Head of caudate nucleus (tissue), 42 donors: ENCODE data around the gene AUNIP.

Experiments used
- DNase-seq, 42 donors: peaks; one replicate each; pipeline versions ENCODE4 v3.0.0 to v3.0.0-alpha.2; 2020 to 2021; ENCODE audit warnings: mixed read lengths in 7 of 42
- intact Hi-C: fragments of 100-400 bp; cut with DNase I; formaldehyde crosslinking; loops from one replicate; pipeline ENCODE4 v1.15.0; 2022

AUNIP gene

DNA sequence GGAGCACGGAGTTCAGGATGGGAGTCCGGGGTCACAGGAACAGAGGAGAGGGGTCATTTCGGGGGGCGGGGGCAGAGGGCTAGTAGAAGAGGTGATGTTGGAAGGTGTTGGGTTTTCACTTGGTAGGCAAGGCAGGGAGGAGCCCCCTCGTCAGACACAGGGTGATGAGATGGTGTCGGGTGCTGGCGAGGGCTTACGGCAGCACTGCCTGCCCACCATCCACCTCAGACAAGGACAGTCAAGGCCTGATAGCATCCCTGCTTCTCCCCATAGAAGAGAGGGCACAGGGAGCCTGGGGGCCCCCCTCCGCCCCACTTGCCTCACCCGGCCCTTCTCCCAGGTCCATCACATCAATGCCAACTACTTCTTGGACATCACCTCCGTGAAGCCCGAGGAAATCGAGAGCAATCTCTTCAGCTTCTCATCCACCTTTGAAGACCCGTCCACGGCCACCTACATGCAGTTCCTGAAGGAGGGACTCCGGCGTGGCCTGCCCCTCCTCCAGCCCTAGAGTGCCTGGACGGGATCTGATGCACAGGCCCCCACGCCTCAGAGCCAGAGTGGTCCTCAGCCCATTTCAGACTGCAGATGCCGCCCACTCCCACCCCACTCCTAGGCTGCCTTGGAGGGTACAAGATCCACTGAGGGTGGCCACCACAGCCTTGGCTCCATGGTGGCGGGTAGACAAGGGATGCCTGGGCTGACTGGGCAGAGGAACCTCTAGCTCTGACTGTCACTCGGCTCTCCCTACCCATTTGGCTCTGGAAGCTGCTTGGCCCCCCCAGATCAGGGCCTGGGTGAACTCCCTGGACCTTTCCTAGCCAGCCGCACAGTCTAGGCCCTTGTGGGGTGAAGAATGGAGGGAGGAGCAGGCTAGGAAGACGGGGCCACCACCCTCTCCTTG lies 43.8 kb downstream of the AUNIP start:
- DNase-seq, result no peak
- intact Hi-C loops, result loop anchor here (10.0 kb wide), 2 partner anchors 291 to 571 kb away; partner anchors contain the start of gene RSRP1

DNA sequence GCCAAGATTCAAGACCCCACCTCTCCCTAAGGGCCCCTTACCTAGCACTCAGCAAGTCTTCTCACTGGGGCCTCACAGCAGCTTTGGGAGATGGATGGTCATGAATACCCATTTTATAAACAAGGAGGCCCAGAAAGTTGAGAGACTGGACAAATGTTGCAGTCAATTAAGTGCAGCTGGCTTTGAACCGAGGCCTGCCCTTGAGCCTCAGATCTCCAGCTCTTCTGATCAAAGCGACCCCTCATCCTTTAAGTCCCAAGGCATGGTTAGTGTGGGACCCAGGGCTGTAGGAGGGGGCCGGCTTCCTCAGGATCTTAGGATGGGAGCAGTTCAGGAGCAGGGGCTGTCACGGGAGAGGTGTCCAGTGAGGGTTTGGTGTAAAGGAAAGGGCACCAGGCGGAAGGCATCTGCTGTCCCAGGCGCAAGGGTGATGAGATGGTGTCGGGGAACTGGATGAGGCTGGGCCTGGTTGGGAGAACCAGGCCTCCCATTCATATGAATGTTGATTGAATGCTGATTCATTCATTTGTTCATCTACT lies 44.6 kb downstream of the AUNIP start:
- peak in 1 of 42 donors; percentile 2 for DNase-seq
- intact Hi-C loops, result loop anchor here (10.0 kb wide), 2 partner anchors 290 to 570 kb away; partner anchors contain the start of gene RSRP1

DNA sequence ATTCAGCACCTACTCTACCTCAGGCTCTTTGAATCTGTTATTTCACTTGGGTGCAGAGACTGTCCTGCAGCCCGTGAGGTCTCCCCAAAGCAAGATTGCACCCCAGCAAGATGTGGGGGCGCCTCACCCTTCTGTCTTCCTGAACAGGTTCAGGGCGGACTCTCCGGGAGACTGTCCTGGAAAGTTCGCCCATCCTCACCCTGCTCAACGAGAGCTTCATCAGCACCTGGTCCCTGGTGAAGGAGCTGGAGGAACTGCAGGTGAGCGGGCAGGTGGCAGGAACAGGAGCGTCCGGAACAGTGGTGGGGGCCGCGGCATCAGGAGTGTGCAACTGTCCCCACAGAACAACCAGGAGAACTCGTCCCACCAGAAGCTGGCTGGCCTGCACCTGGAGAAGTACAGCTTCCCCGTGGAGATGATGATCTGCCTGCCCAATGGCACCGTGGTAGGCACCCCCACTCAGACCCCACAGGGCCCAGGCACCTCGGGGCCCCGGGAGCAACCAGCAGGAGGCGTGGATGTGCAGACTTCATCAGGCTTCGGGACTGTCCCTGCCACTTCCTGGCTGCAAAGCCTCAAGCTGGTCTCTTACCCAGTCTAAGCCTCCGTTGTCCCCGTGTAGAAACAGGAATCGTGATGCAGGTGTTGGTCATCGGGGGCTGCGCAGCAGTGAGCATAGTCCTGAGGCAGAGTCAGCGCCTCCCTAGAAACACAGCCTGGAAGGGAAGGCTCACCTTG lies 45.4 kb downstream of the AUNIP start:
- DNase-seq, result no peak
- intact Hi-C loops, result loop anchor here (10.0 kb wide), 2 partner anchors 289 to 569 kb away; partner anchors contain the start of gene RSRP1

DNA sequence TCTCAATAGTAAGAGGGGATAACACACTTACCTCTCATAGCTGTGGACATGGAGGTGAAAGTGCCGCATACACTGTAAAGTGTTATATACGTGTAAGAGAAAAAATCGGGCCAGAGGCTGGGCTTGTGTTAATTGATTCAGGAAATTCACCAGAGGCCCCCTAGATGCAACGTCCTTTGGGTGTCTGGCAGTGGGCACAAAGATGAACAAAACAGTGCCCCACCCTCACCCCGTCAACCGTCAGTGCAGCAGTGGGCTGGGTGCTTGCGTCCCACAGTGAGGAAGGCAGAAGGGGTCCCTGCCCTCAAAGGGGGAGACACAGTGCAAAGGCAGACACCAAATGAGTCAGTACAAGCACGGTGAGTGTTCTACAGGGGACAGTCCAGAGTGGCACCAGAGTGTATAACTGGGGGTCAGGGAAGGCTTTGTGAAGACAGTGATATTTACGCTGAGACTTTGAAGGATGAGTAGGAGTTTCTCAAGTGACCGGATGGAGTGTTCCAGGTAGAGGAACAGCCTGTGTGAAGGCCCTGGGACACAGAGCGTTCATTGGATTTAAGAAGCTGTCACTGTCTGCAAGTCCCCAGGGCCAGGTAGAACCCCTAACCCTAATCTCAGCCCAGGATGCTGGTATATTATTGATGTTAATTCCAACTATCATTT lies 46.1 kb downstream of the AUNIP start:
- intact Hi-C loops, result loop anchor here (10.0 kb wide), 2 partner anchors 288 to 568 kb away; partner anchors contain the start of gene RSRP1
- DNase-seq, result no peak

DNA sequence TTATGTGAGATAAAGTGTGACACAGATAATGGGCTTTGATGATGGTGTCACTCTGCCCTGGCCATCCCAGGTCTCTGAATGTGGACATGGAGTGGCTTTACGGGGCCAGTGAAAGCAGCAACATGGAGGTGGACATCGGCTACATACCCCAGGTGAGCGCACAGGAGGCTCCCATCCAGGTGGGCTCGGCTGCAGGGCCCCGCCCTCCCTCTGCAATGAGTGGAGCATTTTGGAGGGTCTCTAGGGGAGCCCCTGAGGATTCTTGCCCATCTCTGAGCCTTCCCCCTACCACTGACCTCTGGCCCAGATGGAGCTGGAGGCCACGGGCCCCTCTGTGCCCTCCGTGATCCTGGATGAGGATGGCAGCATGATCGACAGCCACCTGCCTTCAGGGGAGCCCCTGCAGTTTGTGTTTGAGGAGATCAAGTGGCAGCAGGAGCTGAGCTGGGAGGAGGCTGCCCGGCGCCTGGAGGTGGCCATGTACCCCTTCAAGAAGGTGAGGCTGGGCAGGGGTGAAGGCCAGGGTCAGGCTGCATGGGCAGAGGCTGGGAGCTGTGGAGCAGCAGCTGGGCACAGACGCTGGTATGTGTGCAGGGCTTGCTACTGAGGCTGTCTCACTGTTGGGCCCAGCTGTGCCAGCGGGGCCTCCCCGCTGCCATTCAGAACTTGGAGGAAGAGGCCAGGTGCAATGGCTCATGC lies 47.7 kb downstream of the AUNIP start:
- DNase-seq, result peak in 1 of 42 donors; percentile 16
- intact Hi-C loops, result loop anchor here (10.0 kb wide), 2 partner anchors 287 to 567 kb away; partner anchors contain the start of gene RSRP1

DNA sequence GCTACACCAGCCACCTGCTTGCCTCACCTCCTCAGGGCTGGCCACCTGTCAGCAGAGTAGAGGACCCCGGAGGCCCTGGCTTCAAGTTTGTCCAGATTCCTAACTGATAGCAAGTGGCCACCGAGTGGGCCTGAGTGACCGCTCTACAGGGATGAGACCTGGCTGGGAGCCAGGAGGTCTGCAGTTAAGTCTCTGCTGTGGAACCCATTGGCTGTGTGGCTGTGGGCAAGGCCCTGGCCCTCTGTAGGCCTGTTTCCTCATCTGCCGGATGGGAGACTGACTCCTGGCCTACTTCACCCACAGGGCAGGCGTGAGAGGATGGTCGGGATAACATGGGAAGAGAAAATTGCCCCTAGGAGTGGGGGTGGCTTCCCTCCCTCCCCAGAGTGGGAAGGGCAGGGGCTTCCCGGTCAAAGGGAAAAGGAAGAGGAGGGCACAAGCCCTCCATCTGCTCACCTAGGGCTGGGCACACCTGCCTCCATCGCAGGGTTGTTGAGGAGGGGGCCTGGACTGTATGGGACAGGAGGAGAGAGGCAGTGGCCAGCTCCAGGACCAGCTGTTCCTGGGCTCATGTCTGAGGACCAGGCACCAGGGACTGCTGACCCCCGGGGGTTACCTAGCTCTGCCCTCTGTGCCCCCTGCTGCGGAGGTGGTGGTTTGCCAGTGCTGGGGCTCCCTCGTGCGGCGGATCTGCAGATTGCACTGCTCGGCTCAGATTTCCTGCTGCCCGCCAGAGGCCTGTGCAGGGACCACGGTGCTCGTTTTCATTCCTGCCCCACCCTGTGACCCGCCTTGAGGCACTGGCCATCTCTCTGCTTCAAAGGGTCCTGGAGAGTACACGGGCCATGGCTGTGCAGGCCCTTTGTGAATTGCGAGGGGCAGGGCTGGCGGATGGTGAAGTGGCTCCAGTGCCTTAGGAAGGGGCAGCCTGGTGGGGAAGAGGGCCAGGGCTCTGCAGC lies 48.6 kb downstream of the AUNIP start:
- DNase-seq, result peak; percentile 67 to 93 (median 83)

DNA sequence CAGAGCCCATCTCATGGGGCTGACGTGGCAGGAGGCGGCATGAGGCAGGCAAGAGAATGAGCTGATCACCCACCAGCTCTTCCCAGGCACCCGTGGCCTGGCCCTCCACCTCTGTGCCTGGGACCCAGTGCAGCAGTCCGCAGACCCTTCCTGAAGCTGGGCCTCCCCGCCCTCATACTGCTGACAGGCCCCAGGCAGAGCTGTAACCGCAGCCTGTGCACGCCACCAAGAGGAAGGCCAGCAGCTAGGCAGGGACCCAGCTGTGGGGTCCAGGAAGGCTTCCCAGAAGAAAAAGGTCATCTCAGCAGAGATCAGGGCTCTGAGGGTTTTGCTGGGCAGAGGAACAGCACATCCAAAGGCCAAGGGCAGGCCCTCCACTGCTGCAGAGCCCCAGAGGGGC lies 49.3 kb downstream of the AUNIP start:
- intact Hi-C loops, result loop anchor here (10.0 kb wide), 2 partner anchors 285 to 565 kb away; partner anchors contain the start of gene RSRP1
- DNase-seq, result no peak

More for the DNA sequence above, 48.6 kb downstream of the AUNIP start:
- intact Hi-C loops, result loop anchor here (10.0 kb wide), 2 partner anchors 286 to 566 kb away; partner anchors contain the start of gene RSRP1

DNA sequence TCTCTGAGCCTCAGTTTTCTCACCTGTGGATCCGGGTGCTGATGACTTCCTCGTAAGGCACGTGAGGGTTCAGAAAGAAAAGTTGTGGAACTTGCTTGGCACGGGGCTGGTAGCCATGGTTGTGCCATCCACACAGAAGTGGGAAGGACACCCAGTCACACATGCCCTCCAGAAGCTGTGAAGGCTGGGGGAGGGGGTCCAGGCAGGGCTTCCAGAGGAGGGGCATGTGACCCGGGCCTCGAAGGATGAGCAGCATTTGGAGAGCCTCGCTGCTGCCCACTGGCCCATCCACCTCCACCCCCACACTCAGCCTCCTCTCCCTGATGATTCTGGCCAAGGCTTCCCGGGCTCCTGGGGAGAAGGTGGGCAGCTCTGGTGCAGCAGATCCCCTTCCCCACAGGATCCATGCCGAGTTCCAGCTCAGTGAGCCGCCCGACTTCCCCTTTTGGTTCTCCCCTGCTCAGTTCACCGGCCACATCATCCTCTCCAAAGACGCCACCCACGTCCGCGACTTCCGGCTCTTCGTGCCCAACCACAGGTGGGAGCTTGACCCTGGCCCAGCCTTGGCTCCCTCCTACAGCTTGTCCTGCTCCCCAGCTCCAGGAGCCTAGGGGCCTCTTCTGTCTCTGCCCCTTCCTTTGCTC lies 49.9 kb downstream of the AUNIP start:
- no peak for DNase-seq
- intact Hi-C loops, result no loop called here

DNA sequence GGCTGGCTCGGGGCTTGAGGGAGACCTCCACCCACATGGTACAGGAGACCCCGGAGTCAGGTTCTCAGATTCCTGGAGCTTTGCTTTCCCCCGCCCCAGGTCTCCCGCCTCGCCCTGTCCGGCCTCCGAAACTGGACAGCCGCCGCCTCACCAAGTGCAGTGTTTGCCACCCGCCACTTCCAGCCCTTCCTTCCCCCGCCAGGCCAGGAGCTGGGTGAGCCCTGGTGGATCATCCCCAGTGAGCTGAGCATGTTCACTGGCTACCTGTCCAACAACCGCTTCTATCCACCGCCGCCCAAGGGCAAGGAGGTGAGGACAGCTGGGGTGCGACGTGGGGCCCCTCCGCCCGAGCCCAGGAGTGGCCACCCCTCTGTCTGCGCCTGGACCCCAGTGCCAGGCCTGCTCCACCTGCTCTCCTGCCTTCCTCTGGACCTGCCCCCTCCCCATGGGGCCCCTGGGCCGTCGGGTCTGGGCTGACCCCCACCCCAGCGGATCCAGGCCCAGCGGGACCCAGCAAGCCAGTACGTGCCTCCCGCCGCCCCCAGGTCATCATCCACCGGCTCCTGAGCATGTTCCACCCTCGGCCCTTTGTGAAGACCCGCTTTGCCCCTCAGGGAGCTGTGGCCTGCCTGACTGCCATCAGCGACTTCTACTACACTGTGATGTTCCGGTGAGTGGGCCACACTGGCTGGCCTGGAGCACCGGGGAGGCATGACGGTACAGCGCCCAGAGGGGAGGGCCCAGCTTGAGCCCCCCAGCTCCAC lies 50.6 kb downstream of the AUNIP start:
- DNase-seq, result peak in 1 of 42 donors; percentile 9

DNA sequence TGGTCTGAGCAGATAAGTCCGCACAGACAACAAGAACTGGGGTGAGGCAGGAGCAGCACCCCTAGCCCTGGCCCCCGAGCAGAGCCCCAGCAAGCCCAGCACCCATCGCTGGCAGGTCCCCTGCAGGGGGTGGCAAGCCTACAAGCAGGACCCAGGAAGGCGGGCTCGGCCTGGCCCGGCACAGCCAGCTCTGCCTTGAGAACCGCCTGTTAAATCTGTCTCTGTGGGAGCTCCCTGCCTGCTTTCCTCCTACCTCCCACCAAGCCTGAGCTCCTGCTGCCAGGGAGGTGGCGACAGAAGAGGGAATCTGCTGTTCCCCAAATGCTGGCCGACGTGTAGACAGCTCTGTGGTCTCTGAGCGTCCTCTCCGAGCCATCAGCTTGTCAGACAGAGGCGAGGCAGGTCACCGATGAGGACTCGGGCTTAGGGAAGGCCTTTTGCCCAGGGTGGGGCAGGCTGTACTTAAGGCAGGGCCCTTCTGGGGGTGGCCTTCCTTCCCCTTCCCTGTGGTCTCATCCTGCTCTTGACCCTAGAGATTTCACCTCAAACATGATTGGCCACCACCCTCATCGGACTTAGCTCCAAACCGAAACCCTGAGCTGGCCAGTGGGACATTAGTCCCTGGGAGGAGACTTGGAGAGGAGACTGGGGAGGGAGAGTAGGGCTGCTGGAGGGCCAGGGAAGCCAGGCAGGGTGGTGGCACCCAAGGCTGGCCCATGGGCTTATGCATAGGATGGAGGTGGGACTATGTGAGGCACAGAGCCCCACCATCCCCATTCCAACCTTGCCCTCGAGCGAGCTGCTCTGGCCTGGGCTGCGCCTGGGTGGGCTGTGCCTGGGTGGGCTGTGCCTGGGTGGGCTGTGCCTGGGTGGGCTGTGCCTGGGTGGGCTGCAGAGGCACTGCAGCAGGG lies 51.5 kb downstream of the AUNIP start:
- DNase-seq, result peak in 24 of 42 donors; percentile 19 to 83 (median 51)
- intact Hi-C loops, result no loop called here

More for the DNA sequence above, 50.6 kb downstream of the AUNIP start:
- intact Hi-C loops, result no loop called here

DNA sequence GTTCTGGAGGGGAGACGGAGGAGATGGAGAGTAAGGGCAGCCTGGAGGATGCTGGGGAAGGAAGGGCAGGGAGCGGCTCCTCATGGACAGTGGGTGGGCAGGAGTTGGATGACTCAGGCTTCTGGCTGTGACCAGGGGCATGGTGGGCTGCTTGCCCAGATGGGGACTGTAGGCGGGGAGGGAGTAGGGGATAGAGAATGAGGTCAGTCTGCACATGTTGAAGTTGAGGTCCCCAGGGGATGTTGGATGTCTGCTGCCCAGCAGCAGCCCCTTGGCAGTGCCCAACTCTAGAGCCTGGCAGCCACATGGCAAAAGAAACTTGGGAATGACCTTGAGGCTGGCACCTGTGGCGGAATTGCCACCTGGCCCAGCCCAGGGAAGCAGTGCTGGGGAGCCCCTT lies 52.8 kb downstream of the AUNIP start:
- DNase-seq, result peak in 7 of 42 donors; percentile 31 to 79 (median 63)
- intact Hi-C loops, result no loop called here

DNA sequence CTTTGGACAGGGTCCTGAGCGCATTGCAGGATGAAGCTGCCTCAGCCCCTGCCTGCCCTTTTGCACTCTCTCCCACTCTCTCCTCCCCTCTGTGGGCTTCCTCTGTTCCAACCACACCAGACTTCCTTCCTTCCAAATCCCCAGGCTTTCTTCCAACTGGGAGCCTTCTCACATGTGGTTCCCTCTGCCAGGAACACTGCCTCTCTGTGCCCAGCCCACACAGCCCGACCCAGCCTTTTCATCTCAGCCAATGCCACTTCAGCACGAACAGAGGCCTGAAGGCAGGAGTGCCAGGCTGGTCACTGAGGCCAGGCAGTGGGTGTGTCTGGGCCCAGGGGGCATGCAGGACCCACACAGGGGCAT lies 53.4 kb downstream of the AUNIP start:
- intact Hi-C loops, result no loop called here

DNA sequence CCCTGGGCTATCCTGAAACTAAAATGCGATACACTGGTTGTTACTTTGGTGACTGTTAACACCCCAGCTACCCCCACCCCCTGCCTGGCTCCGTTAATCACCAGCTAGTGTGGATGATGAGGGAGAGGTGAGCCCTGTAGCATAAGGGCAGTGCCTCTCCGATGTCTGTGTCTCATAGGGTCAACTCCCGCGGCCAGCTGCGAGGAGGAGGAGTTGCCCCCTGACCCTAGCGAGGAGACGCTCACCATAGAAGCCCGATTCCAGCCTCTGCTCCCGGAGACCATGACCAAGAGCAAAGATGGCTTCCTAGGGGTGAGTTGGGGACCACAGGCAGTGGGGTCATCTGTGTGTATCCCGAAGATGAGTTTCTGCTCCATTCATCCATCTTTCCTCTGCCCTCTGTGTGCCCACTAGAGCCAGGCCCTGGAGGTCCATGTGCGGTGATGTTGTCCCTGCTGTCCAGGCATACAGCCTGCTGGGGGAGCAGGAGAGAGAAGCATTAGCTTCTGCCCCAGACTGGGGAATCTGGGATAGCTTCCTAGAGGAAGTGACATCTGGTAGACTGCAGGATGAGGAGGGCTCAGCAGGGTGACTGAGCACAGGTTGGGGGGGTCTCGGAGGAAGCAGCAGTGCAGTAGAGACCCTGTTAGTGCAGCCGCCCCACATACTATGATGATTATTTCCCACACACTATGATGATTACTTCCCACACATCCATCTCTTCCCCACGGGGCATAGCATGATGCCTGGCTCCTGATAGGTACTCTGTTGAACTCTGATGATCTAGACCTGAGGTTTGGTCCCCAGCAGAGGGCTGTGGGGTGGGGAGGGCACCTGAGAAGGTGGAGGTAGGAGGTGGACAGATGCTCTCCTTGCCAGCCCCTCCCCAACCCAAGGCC lies 54.0 kb downstream of the AUNIP start:
- peak in 6 of 42 donors; percentile 9 to 59 (median 43) for DNase-seq
- intact Hi-C loops, result no loop called here

More for the DNA sequence above, 53.4 kb downstream of the AUNIP start:
- DNase-seq, result peak in 41 of 42 donors; percentile 50 to 89 (median 75)
